Tibial artery (tissue), 4 donors: ENCODE measurements around the gene RASA4.
"Not testable (repeated sequence)": the region's sequence is repeated elsewhere in the genome, so short reads cannot be mapped to it uniquely, and the experiment has no call there.

ENCODE experiments used
- DNase-seq, 2 donors: peaks; one replicate each; pipeline ENCODE4 v3.0.0-alpha.2; 2019
- H3K27ac ChIP-seq, 2 donors: fragments of 200-600 bp; sonication (generic) in 1 of 2; 1 replicate in 1 of 2; 2 replicates in 1 of 2; pipeline ENCODE4 v1.5.1; 2018 to 2019; ENCODE audit warnings: mild to moderate bottlenecking in 1 of 2
- H3K27me3 ChIP-seq, 2 donors: fragments of 200-600 bp; sonication (generic) in 1 of 2; one replicate each; pipeline versions ENCODE4 v1.5.1 to v1.6.0; 2016 to 2019
- H3K36me3 ChIP-seq, 3 donors: fragments of 200-600 bp; sonication (generic) in 2 of 3; one replicate each; pipeline ENCODE4 v1.5.1; 2016 to 2019; ENCODE audit warnings: mild to moderate bottlenecking in 2 of 3
- H3K4me1 ChIP-seq, 4 donors: fragments of 200-600 bp; sonication (generic) in 2 of 4; 1 replicate in 3 of 4; 2 replicates in 1 of 4; pipeline ENCODE4 v1.5.1; 2016 to 2019
- H3K4me3 ChIP-seq, 2 donors: fragments of 200-600 bp; sonication (generic) in 1 of 2; 1 replicate in 1 of 2; 2 replicates in 1 of 2; pipeline ENCODE4 v1.5.1; 2018 to 2019; ENCODE audit warnings: mild to moderate bottlenecking in 2 of 2
- H3K9me3 ChIP-seq, 3 donors: fragments of 200-600 bp; sonication (generic) in 1 of 3; one replicate each; pipeline ENCODE4 v1.5.1; 2016 to 2019
- intact Hi-C: fragments of 100-400 bp; cut with DNase I; formaldehyde crosslinking; loops from one replicate; pipeline ENCODE4 v1.15.0; 2023; ENCODE audit warnings: low total_unique reads

RASA4 gene

DNA sequence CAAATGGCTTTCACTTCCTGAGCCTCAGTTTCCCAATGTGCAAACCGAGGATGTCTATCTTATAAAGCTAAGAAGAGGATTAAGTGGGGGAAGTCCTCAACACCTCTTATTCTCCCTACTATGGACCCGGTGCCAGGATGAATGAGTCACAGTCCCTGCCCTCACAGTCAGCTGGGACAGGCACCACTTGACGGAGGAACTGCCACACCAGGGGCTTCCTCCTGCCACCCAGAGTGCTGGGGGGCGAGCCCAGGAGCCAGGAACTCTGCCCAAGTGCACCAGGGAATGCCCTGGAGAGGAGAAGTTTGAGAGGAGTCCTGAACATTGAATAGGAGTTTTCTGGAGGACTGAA lies 2.2 kb downstream of the RASA4 start:
- intact Hi-C loops, H3K27me3 ChIP-seq, H3K36me3 ChIP-seq, H3K27ac ChIP-seq, DNase-seq, H3K9me3 ChIP-seq, H3K4me3 ChIP-seq, H3K4me1 ChIP-seq: not testable (repeated sequence)

DNA sequence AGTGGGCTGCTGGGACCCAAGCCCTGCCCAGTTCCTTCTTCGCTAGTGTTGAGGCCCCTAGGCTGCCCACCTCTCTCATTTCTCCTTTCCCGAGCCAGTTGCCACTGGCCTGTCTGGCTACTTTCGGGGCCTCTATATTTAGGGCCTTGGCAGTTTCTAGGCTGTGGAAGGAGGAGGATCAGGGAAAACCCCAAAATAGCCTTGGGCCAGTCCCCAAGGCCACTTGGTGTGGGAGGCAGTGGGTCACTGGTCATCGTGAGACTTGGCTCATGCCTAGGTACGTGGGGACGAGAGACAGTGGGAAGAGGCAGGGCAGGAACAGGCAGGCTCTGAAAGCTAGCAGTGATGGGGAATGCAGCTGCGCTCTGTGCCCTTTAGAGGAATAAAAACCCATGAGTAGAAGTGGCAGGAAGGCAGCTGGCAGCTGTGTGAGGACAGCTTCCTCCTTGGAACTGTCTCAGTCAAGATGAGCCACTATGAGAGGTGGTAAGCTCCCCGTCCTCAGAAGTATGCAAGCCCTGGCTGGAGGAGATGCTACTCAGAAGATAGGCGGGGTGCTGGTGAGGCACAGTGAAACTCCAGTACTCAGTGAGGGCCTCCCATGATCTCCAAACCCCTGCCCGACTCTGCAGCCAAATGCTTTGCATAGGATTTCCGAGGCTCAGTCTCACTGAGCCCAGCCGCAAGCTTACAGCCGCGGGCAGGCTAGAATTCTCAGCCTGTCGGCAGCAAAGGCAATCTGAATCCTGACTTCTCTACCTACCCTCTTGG lies 2.8 kb downstream of the RASA4 start:
- H3K4me3 ChIP-seq, result not testable (repeated sequence)
- H3K27ac ChIP-seq, result peak overlapping the region; percentile 5 to 44

DNA sequence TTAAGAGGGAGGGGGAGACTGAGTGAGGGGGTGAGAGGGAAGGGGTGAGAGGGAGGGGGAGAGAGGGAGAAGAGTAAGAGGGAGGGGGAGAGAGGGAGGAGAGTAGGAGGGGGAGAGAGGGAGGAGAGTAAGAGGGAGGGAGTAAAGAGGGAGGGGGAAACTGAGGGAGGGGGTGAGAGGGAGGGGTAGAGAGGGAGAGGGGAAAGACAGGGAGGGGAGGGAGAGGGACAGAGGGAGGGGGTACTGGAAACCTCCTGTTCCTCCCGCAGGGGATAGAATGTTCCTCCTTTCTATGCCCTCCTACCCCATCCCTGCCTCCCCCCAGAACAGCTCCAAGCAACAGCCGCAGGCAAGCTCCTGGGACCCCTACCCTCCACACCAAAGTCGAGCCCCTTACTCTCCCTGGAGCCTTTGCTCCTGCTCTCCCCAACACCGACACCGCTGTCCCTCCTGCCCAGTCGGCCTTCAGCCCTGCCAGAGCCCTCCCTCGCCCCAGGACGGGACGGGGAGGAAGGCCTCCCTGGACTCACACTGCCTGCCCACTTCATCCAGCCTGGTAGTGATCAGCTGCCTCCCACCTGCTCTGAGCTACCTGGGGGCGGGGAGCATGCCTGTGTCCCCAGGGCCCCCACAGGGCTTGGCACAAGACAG lies 4.8 kb downstream of the RASA4 start:
- intact Hi-C loops, H3K4me1 ChIP-seq, H3K27me3 ChIP-seq, H3K9me3 ChIP-seq, H3K36me3 ChIP-seq: not testable (repeated sequence)
- Histone ChIP-seq H3K27ac (peak overlapping the region; percentile 44 to 59), H3K4me3 (peak overlapping the region in 1 of 2 donors; percentile 8)
- peak; percentile 22 to 72 for DNase-seq

More for the DNA sequence above, 2.8 kb downstream of the RASA4 start:
- H3K27me3 ChIP-seq, H3K9me3 ChIP-seq, H3K4me1 ChIP-seq, intact Hi-C loops, H3K36me3 ChIP-seq: not testable (repeated sequence)
- DNase-seq, result peak; percentile 18 to 63

DNA sequence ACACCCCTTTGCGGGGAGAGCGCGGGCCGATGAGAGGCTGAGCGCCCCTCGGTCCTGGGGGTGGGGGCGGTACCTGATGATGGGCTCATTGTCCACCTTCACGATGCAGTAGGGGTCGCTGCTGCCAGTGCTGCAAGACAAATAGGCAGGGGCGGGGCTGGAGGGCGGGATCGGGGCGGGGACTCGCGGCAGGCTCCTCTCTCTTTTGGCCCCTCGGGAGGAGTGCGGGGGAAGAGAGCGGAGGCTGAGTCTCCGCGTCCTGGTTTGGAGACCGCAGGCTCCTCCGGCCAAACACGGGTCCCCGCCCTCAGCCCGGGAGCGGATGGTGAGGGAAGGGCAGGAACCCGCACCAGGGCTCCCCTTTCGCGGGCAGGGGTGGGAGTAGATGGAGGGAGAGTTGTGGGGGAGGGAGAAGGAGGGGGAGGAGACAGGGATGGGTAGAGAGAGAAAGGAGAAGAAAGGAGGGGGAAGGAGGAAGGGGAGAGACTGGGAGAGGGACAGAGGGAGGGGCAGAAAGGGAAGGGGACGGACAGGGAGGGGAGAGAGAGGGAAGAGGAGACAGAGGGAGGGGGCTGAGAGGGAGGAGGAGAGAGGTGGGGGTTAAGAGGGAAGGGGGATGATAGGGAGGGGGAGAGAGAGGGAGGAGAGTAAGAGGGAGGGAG lies 5.4 kb downstream of the RASA4 start:
- H3K4me3 ChIP-seq, H3K36me3 ChIP-seq, DNase-seq, H3K9me3 ChIP-seq, H3K27me3 ChIP-seq, H3K27ac ChIP-seq, intact Hi-C loops, H3K4me1 ChIP-seq: not testable (repeated sequence)

DNA sequence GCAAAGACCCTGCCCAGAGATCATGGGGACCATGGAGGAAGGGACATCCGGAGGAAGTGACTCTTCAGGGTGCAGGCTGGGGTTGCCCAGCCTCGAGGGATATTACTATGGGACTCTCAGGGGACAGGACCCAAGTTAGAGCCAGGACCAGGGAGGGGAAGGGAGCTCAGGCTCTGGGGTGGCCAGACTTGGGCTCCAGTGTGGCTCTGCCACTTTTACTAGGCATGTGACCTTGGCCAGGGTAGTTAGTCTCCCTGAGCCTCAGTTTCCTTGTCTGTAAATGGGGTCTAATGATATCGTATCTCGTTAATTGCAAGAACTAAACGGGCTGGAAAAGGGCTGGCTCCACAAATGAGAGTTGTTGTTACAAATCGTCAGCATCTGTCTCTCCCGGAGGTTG lies 6.1 kb downstream of the RASA4 start:
- H3K4me1 ChIP-seq, H3K27me3 ChIP-seq, H3K27ac ChIP-seq, H3K4me3 ChIP-seq, intact Hi-C loops, H3K36me3 ChIP-seq, H3K9me3 ChIP-seq: not testable (repeated sequence)
- peak in 1 of 2 donors; percentile 56 for DNase-seq

DNA sequence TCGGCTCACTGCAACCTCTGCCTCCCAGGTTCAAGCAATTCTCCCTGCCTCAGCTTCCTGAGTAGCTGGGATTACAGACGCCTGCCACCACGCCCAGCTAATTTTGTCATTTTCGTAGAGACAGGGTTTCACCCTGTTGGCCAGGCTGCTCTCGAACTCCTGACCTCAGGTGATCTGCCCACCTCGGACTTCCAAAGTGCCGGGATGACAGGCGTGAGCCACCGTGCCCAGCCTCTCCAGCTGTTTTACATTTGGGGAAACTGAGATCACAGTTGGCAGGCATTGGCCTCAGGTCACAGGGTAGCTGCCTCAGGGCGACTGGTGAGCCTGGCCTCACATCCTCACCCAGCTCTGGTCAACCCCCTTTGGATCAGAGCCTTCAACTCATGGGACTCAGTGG lies 6.8 kb downstream of the RASA4 start:
- H3K9me3 ChIP-seq, H3K36me3 ChIP-seq, H3K27me3 ChIP-seq, H3K4me3 ChIP-seq, H3K4me1 ChIP-seq, H3K27ac ChIP-seq, intact Hi-C loops: not testable (repeated sequence)
- peak in 1 of 2 donors; percentile 12 for DNase-seq

DNA sequence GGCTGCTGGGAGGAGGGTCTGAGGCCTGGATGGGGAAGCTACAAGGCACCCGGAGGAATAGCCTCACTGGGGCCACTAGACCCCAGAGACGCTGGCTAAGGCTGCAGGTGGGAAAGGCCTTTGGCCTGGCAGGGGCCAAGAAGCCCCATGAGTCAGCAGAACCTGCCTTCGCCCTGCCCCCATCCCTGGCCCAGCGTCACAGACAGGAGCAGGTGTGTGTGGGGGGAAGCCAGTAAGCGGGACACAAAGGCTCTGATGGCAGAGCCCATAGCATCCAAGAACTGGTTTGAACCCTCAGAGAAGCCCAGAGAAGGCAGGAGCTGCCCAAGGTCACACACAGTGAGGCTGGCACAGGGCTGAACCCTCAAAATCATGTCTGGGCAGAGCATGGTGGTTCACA lies 9.7 kb downstream of the RASA4 start:
- H3K27ac ChIP-seq, DNase-seq, H3K9me3 ChIP-seq, intact Hi-C loops, H3K36me3 ChIP-seq, H3K4me1 ChIP-seq, H3K27me3 ChIP-seq, H3K4me3 ChIP-seq: not testable (repeated sequence)

DNA sequence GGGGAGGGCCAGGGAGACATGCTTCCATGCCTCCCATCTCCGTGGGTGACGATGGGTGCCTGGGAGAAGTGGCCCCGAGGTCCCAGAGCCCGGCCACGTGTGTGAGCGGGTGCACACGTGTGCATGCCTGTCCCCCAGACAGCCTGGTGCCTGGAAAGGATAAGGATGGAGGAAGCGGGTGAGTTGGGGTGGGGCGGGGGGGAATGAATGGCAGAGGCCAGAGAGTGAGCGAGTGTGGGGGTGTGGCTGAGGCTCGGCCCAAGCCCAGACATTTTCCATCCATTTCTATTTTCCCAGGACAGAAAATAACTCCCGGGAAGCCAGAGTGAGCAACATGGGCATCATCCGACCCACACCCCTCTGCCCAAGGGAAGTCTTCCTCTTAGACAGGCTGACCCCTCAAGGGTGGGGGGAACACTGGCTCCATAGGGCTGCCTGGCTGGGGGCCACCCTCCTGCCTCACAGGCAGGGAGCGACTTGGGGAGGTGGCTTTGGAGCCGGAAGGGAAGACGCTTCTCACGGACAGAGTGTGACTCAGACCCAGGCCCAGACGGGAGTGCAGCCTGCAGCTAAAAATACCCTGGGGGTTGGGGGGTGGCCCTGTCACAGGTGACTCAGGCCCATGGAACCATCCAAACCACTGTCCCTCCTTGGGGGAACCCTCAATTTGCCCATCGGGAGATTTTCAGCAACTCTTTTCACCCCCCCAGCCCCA lies 12.0 kb downstream of the RASA4 start:
- DNase-seq, intact Hi-C loops, H3K4me1 ChIP-seq, H3K9me3 ChIP-seq, H3K4me3 ChIP-seq, H3K27ac ChIP-seq, H3K36me3 ChIP-seq, H3K27me3 ChIP-seq: not testable (repeated sequence)

DNA sequence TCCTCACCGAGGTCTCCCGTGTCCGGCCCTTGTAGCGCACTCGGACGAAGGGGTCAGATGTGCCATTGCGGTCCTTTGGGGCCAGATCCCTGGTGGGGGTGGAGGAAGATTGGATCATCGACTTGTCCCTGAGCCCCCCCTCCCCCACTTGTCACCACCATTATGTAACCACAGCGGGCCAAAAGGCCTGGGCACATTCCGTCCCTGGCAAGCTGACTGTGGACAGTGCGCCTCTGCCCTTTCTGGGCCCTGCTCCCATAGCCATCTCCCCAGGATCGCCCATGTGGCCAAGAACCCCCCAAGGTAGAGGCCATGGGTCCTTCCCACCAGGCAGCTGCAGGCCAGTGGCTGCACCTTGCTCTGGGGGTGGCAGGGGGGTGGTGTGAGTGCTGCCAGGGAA lies 14.2 kb downstream of the RASA4 start:
- DNase-seq, H3K27ac ChIP-seq, H3K27me3 ChIP-seq, H3K4me1 ChIP-seq, H3K4me3 ChIP-seq, H3K36me3 ChIP-seq, H3K9me3 ChIP-seq, intact Hi-C loops: not testable (repeated sequence)

DNA sequence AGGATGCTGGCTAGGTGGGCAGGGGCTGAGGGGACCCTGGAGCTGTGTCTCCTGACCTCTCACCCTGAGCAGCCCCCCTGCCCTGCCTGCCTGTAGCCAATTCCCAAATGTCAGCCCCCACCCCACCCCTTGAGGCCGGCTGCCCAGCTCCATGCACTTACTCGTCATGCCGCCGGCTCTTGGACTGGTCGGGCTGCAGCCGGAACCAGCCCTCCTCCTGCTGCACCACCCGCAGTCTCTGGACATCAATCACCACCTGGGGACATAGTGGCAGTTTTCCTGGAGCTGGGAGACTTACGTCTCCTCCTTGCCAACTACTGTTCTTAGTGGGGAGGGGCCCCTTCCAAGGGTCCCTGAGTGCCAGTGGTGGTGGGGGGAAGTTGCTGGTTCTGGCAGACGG lies 16.9 kb downstream of the RASA4 start:
- H3K4me1 ChIP-seq, H3K9me3 ChIP-seq, H3K27ac ChIP-seq, H3K27me3 ChIP-seq, H3K36me3 ChIP-seq, intact Hi-C loops, H3K4me3 ChIP-seq, DNase-seq: not testable (repeated sequence)

DNA sequence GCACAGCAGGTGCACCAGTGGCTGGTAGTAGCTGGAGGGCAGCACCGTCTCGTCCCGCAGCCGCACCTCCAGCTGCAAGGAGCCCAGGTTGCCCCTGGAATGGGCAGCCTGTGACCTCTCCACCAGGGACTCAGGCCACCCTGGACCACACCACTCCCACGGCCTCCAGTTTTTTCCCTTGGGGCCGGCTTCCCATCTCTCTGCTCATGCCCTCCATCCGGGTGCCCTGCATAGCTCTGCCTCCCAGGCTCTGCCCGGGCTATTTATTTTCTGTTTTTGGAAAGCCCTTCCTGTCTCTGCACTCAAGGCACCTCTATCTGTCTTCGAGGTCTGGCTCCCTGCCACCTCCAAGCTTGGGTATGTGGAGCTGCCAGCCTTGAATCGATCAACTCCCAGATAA lies 20.5 kb downstream of the RASA4 start:
- DNase-seq, H3K27ac ChIP-seq, H3K4me1 ChIP-seq, H3K4me3 ChIP-seq, H3K36me3 ChIP-seq, intact Hi-C loops, H3K9me3 ChIP-seq, H3K27me3 ChIP-seq: not testable (repeated sequence)

DNA sequence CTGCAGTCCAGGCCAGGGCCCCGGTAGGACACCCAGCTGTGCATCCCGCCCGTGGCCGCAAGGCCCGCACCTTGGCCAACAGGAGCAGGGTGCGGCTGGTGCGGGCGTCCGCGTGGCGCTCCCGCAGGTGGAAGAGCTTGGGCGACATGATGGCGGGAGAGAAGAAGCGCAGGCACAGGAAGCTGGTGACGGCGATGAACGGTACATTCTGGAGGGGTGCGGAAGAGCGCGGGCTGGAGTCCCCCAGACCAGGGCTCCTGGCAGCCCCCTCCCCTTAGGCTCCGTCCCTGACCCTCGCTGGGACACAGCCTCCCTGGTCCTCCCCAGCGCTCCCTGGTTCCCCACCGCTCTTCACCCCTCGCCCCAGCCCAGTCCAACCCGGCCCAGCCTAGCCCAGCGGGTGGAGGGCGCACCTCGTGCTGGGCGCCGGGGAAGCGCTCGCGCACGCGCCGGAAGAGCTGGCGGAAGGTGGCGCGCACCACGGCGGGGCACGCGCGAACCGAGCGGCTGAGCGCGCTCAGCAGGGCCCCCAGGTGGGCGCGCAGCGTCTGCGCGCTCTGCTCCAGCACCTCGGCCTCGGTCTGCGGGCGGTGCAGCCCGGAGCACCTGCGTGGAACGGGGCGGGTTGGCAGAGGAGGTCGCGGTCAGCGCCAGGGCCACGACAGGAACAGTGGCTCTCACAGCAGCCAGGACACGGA lies 22.8 kb downstream of the RASA4 start:
- H3K4me1 ChIP-seq, H3K27ac ChIP-seq, intact Hi-C loops, H3K27me3 ChIP-seq, H3K4me3 ChIP-seq, DNase-seq, H3K36me3 ChIP-seq, H3K9me3 ChIP-seq: not testable (repeated sequence)

DNA sequence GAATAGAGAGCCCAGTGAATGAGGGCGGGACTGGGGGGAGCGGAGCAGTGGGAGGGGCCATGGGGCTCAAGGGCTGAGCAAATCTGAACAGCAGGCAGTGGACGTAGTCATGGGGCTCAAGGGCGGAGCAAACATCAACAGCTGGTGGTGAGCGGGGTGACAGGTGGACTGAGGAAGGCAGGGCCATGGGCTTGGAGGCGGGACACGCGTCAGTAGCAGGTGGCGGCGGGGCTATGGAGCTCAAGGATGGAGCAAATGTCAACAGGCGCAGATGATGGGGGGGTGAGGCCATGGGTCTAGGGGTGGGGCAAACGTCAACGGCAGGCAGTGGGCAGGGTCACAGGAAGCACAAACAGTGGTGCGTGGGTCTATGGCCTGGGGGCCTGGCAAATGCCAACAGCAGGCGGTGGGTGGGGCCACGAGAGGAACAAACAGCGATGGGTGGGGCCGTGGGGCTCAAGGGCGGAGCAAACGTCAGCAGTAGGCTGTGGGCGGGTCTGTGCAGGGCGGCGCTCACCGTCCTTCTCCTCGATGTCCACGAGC lies 24.0 kb downstream of the RASA4 start:
- H3K36me3 ChIP-seq, H3K9me3 ChIP-seq, H3K27ac ChIP-seq, H3K4me1 ChIP-seq, H3K27me3 ChIP-seq, H3K4me3 ChIP-seq, intact Hi-C loops: not testable (repeated sequence)
- DNase-seq, result peak; percentile 28 to 77
